ENCODE results near the gene TNFAIP8L1. TPM values are rescaled to one million over a fixed set of nuclear protein-coding genes. Genes with fewer than 3 reads are reported as not detected.

The TNFAIP8L1 gene
- total RNA-seq, 1 donor from 2014 or later = 60.1 TPM

DNA sequence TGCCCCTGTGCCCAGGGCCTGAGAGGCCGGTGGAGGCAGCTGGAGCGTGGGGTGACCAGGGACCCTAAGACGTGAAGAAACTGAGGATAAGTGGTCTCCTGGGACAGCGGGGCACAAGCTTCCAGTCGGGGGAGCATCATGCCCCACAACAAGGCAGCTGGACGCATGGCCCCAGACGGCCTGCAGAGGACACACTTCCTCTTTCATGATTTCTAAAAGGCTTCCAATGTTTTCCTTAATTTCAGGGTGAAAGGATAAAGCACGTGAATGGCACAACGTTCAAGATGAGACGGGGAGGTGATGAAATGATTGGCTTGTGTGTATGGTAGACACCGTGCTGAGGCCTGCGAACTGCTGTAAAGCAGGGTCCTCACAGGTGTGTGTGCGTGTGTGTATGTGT is 51.0 kb downstream of the TNFAIP8L1 start:
- H3K27me3 Mint-ChIP-seq (ENCODE audit: unreplicated experiment) = peaks cover 11% of the 10 kb centered on the region
- H3K4me3 Mint-ChIP-seq (ENCODE audit: unreplicated experiment) = peak overlapping the region; percentile 77
- DNase-seq (ENCODE audit: low spot score) = no peak
- no peaks in the 10 kb centered on the region for H3K4me1 Mint-ChIP-seq (ENCODE audit: unreplicated experiment)
- no peaks in the 10 kb centered on the region for H3K9me3 Mint-ChIP-seq (ENCODE audit: unreplicated experiment)
- peaks cover 38% of the 10 kb centered on the region for H3K36me3 Mint-ChIP-seq (ENCODE audit: low read depth, unreplicated experiment)
- peak overlapping the region; percentile 13 for H3K27ac Mint-ChIP-seq (ENCODE audit: unreplicated experiment)
- TF ChIP-seq, protein P1, sequence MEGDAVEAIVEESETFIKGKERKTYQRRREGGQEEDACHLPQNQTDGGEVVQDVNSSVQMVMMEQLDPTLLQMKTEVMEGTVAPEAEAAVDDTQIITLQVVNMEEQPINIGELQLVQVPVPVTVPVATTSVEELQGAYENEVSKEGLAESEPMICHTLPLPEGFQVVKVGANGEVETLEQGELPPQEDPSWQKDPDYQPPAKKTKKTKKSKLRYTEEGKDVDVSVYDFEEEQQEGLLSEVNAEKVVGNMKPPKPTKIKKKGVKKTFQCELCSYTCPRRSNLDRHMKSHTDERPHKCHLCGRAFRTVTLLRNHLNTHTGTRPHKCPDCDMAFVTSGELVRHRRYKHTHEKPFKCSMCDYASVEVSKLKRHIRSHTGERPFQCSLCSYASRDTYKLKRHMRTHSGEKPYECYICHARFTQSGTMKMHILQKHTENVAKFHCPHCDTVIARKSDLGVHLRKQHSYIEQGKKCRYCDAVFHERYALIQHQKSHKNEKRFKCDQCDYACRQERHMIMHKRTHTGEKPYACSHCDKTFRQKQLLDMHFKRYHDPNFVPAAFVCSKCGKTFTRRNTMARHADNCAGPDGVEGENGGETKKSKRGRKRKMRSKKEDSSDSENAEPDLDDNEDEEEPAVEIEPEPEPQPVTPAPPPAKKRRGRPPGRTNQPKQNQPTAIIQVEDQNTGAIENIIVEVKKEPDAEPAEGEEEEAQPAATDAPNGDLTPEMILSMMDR (IDR thresholded peaks at IDR 0.05; ENCODE audit: unreplicated experiment) = no peak

DNA sequence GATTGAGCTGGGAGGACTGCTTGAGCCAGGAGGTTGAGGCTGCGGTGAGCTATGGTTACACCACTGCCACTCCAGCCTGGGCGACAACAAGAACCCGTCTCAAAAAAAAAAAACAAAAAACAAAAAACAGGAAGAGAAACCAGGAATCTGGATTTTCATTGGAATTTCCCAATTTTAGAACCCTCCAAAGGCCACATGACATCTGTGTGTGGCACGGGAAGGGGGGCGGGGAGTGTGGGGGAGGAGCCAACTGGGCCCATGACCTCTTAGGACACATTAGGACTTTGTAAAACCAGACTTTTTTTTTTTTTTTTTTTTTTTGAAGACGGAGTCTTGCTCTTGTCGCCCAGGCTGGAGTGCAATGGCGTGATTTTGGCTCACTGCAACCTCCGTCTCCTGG is 52.1 kb downstream of the TNFAIP8L1 start:
- no peak for DNase-seq (ENCODE audit: low spot score)
- Mint-ChIP-seq H3K4me1 (ENCODE audit: unreplicated experiment) (no peaks in the 10 kb centered on the region), H3K27ac (ENCODE audit: unreplicated experiment) (no peak overlapping the region), H3K4me3 (ENCODE audit: unreplicated experiment) (no peak overlapping the region), H3K9me3 (ENCODE audit: unreplicated experiment) (no peaks in the 10 kb centered on the region), H3K36me3 (ENCODE audit: low read depth, unreplicated experiment) (peaks cover 41% of the 10 kb centered on the region), H3K27me3 (ENCODE audit: unreplicated experiment) (peaks cover 11% of the 10 kb centered on the region)
- TF ChIP-seq, protein P1 (IDR thresholded peaks at IDR 0.05; ENCODE audit: unreplicated experiment) = no peak

DNA sequence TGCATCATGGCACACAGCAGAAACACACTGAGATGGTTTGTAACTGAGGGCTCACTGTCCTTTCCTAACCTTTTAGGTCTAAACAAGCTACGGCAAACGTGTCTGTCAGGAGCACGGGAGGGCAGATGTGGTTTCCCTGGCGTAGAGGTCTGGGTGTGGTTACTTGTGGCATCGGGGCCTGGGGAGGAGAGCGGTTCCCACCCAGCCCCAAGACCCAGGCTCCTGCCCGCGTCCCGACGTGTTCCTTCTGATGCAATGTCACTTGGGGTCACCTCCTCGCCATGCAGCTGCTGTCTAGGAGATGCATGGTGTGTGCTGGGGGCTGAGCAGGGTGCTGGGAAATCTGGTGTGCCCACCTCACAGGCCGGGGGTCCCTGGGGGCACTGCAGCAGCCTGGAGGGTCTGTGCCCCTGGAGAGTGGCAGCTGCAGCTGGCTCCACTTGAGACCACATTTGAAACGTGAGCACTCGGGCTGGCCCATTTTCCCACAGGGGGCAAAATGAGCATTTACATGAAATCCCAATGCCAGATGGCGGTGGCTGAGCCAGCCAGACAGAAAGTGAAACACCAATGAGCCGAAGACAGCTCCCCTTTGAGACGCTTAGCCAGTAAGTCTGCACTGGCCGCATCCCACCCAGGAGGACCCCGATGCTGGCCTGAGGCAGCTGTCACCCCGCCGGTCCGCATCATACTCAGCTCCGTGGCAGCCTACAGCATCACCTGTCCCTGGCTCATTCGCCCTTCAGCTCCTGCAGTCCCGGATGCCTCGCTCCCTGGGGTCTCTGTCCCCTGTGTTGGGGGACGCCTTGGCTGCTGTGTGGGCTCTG is 53.1 kb downstream of the TNFAIP8L1 start:
- peak overlapping the region; percentile 48 for H3K27ac Mint-ChIP-seq (ENCODE audit: unreplicated experiment)
- H3K36me3 Mint-ChIP-seq (ENCODE audit: low read depth, unreplicated experiment) = peaks cover 42% of the 10 kb centered on the region
- no peak overlapping the region for H3K4me3 Mint-ChIP-seq (ENCODE audit: unreplicated experiment)

DNA sequence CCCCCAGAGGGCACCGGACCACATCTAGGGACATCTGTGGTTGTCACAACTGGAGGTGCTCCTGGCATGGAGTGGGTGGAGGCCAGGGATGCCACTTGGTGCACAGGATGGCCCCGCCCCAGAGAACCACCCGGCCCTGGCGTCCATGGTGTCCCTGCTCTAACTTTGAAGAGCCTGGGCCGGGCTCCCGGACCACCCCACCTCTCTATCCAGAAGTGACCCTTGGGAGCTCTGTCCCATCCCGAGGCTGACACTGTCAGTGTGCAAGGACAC is 53.7 kb downstream of the TNFAIP8L1 start:
- no peak overlapping the region for H3K4me3 Mint-ChIP-seq (ENCODE audit: unreplicated experiment)
- no peak for DNase-seq (ENCODE audit: low spot score)
- TF ChIP-seq, protein P1 (IDR thresholded peaks at IDR 0.05; ENCODE audit: unreplicated experiment) = no peak
- H3K27me3 Mint-ChIP-seq (ENCODE audit: unreplicated experiment) = peaks cover 11% of the 10 kb centered on the region
- peaks cover 43% of the 10 kb centered on the region for H3K36me3 Mint-ChIP-seq (ENCODE audit: low read depth, unreplicated experiment)
- no peak overlapping the region for H3K27ac Mint-ChIP-seq (ENCODE audit: unreplicated experiment)
- no peaks in the 10 kb centered on the region for H3K9me3 Mint-ChIP-seq (ENCODE audit: unreplicated experiment)
- H3K4me1 Mint-ChIP-seq (ENCODE audit: unreplicated experiment) = no peaks in the 10 kb centered on the region

More for the DNA sequence above, 53.1 kb downstream of the TNFAIP8L1 start:
- no peaks in the 10 kb centered on the region for H3K4me1 Mint-ChIP-seq (ENCODE audit: unreplicated experiment)
- peaks cover 11% of the 10 kb centered on the region for H3K27me3 Mint-ChIP-seq (ENCODE audit: unreplicated experiment)
- H3K9me3 Mint-ChIP-seq (ENCODE audit: unreplicated experiment) = no peaks in the 10 kb centered on the region
- TF ChIP-seq, protein P1 (IDR thresholded peaks at IDR 0.05; ENCODE audit: unreplicated experiment) = no peak
- no peak for DNase-seq (ENCODE audit: low spot score)

DNA sequence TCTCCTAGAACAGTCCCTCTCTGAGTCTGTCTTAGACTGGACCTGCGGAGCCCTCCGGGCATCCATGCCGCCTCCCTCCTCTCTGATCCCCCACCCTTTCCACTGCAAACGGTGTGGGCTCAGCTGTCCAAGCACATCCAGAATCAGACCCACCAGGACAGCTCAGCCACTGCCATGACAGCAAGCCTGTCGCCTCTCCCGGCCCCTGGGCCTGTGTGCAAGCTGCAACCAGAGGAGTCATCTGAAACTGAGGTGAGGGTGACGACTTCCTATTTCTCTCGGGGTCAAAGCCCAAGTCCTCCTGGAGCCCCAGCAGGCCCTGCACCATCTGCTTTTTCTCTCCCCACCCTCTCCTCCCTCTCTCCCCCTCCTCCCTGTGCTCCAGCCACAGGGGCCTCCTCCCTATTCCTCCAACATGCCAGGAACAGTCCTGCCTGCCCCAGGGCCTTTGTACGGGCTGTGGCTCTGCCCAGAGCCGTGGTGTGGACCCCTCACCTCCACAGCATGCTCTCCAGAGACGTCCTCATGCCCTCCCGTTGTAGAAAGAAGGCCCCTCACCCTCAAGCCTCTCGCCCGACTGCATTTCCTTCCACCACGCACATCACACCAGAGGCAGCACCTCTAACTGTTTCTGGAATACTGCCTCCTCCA is 54.3 kb downstream of the TNFAIP8L1 start:
- Mint-ChIP-seq H3K9me3 (ENCODE audit: unreplicated experiment) (no peaks in the 10 kb centered on the region), H3K4me3 (ENCODE audit: unreplicated experiment) (no peak overlapping the region), H3K27ac (ENCODE audit: unreplicated experiment) (peak overlapping the region; percentile 13), H3K4me1 (ENCODE audit: unreplicated experiment) (no peaks in the 10 kb centered on the region), H3K36me3 (ENCODE audit: low read depth, unreplicated experiment) (peaks cover 41% of the 10 kb centered on the region), H3K27me3 (ENCODE audit: unreplicated experiment) (peaks cover 11% of the 10 kb centered on the region)
- TF ChIP-seq, protein P1 (IDR thresholded peaks at IDR 0.05; ENCODE audit: unreplicated experiment) = no peak
- DNase-seq (ENCODE audit: low spot score) = no peak

Measured in endothelial cell (in vitro differentiated cells).